SH-SY5Y (cell line): ENCODE data around the gene ETV6.

Experiments used
- GATA2 ChIP-seq: IDR thresholded peaks from 2 replicates; pipeline ENCODE4 v1.6.1; 2011; ENCODE audit warnings: mild to moderate bottlenecking, low read depth, low read length
- GATA3 ChIP-seq: IDR thresholded peaks from 2 replicates; pipeline ENCODE4 v1.6.1; 2011; ENCODE audit warnings: low read depth, mild to moderate bottlenecking, low read length, moderate library complexity

The ETV6 gene

GRCh38 chr12:11916771-11917170, 267.3 kb downstream of the ETV6 start:
- TF ChIP-seq GATA2 (no peak), GATA3 (no peak)

- TF ChIP-seq GATA2: no peak
- TF ChIP-seq GATA3: no peak
Measured at GRCh38 chr12:11917501-11917900, 268.0 kb downstream of the ETV6 start.

GRCh38 chr12:11920231-11920630, 270.8 kb downstream of the ETV6 start:
- TF ChIP-seq GATA3: no peak
- TF ChIP-seq GATA2: no peak

GRCh38 chr12:11922361-11922760, 272.9 kb downstream of the ETV6 start:
- TF ChIP-seq GATA3 (no peak), GATA2 (no peak)

- no peak for TF ChIP-seq GATA2
- TF ChIP-seq GATA3: no peak
Measured at GRCh38 chr12:11923067-11923466, 273.6 kb downstream of the ETV6 start.

GRCh38 chr12:11927286-11927935, 277.9 kb downstream of the ETV6 start:
- TF ChIP-seq GATA3 (no peak), GATA2 (no peak)

- TF ChIP-seq GATA2 (no peak), GATA3 (no peak)
Measured at GRCh38 chr12:11929714-11930113, 280.2 kb downstream of the ETV6 start.

- no peak for TF ChIP-seq GATA3
- TF ChIP-seq GATA2: no peak
Measured at GRCh38 chr12:11939223-11939622, 289.7 kb downstream of the ETV6 start.

- TF ChIP-seq GATA2 (no peak), GATA3 (no peak)
Measured at GRCh38 chr12:11941606-11942337, 292.3 kb downstream of the ETV6 start.

GRCh38 chr12:11943919-11944700, 294.6 kb downstream of the ETV6 start:
- TF ChIP-seq GATA2: no peak
- no peak for TF ChIP-seq GATA3
